Activated T-helper 1 cell treated with Interleukin-2 at 50 U/mL for 16 hours (primary cell): ENCODE results near the gene CCNG1.
"Not testable (repeated sequence)": the region's sequence is repeated elsewhere in the genome, so short reads cannot be mapped to it uniquely, and the experiment has no call there.

ENCODE experiments used
- DNase-seq: peaks from one replicate; pipeline ENCODE4 v3.0.0-alpha.2; 2020; ENCODE audit warnings: low read depth

CCNG1 gene

DNA sequence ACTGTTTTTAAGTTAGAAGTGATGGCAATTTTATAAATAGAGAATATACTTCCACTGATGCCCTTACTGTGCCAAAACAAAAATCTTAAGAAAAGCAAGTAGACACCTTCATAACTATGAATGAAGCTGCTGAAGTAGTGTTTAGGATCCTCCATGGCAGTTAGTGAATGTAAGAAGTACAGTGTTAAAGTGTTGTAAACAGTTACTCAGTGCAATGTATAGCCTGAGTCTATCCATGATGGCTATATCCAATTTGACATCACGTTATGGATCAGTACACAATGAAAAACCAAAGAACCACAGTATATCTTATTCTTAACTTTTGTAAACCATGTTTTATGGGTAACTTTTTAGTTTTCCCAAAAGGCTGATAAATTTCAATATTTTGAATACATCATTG, 7.1 kb downstream of the CCNG1 start:
- DNase-seq: no peak

DNA sequence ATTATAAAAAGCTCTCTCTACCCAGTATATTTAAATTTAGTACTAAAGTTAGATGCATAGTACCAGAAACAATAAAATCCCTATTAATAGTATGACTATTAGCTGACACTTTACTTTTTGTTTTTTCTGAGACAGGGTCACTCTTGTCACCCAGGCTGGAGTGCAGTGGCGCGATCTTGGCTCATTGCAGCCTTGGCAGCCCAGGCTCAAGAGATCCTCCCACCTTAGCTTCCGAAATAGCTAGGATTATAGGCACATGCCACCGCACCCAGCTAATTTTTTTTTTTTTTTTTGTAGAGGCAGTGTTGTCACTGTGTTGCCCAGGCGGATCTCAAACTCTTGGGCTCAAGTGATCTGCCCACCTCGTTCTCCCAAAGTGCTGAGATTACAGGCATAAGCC, 8.0 kb downstream of the CCNG1 start:
- DNase-seq: no peak

DNA sequence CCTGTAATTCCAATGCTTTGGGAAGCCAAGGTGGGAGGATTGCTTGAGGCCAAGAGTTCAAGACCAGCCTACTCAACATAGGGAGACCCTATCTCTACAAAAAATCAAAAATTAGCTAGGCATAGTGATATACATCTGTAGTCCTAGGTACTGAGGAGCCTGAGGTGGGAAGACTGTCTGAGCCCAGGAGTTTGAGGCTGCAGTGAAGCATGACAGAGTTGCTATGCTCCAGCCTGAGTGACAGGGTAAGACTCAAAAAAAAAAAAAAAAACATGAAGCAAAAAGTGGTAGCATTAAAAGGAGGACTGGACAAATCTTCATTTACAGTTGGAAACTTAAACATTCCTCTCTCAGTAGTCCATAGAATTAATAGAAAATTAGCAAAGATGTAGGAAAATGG, 9.8 kb downstream of the CCNG1 start:
- DNase-seq: no peak

DNA sequence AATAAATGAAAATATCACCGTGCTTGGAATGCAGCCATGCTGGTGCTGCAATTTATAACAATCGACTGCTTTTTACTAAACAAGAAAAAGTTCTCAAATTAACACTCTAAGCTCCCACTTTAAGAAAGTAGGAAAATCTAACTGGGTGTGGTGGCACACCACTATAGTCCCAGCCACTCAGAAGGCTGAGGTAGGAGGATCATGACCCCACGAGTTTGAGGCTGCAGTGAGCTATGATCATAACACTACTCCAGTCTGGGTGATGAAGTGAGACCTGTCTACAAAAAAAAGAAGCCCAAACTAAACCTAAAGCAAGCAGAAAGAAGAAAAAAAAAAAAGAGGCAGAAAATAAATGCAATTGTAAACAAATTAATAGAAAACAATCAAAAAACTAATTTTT, 10.5 kb downstream of the CCNG1 start:
- DNase-seq: no peak

DNA sequence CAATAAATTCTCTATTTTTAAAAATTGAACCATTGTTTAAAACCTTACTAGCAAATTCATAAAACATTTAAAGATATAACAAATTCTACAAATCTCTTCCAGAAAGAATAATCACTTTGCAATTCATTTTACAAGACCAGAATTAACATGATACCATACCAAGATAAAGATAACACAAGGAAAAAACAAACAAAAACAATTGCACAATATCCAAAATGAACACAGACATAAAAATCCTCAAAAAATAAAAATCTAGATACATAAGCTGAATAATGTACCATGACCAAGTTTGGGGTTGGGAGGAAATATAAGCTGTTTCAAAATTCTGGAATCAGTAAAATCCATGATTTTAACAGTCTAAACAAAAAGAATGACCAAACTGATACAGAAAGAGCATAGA, 11.1 kb downstream of the CCNG1 start:
- no peak for DNase-seq

DNA sequence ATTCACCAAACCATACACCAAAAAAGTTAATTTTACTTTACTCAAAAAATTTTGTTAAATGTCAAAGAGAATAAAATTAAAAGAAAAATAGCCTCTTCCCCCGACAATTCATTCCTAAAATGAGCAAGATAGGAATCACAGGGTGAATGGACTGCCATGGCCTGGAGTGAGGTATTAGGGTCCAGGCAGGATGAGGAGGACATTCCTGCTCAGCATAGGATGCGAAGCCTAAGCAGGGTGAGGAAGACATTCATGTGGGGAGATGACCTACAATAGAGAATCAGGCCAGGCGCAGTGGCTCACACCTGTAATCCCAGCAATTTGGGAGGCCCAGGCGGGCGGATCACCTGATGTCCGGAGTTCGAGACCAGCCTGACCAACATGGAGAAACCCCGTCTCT, 14.1 kb downstream of the CCNG1 start:
- DNase-seq: no peak

DNA sequence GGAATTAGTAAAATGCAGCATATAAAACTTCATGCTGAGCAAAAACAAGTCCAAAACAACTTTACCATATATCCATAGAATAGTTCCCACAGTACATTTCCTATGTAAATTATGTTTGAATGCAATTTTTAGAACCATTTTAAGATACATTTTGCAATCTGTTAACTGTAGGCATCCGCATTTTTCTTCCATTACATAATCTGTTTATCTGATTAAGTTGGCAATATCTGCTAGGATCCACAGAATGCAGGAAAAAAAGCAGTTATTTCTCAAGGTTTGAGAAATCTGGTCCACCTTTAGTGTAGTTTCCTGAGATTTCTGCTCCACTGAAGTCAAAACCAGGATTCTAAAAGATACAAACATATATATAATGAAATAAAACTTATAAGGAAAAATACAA, 16.3 kb downstream of the CCNG1 start:
- DNase-seq: no peak

DNA sequence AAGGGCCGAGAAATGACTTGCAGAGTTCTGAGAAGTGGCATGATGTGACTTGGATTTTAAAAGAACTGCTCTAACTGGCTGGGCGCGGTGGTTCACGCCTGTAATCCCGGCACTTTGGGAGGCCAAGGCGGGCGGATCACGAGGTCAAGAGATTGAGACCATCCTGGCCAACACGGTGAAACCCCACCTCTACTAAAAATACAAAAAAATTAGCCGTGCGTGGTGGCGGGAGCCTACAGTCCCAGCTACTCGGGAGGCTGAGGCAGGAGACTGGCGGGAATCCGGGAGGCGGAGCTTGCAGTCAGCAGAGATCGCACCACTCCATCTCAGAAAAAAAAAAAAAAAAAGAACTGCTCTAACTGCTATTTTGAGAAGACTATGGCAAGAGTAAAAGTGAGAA, 18.0 kb downstream of the CCNG1 start:
- DNase-seq: not testable (repeated sequence)

DNA sequence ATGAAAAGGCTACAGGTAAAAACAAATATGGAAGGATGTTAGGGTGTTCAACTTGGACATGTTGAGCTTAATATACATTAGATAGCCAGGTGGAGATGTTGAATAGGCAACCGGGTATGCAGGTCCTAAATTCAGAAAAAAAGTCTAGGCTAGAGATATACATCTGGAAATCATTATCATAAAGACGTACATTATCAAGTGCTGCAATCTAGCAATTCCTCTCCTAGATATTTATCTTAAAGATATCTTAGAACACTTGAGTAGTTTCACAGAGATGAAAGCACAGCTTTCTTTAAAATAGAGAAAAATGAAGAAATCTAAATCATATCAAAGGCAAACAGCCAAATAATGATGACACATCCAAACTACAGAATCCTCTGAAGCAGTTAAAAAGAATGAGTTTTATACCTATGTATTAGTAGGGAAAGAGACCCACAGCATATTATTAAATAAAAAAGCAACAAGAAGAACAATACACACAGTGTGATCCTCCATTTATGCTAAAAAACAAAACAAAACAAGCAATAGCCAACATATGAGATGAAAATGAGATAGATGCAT, 18.7 kb downstream of the CCNG1 start:
- DNase-seq: no peak

DNA sequence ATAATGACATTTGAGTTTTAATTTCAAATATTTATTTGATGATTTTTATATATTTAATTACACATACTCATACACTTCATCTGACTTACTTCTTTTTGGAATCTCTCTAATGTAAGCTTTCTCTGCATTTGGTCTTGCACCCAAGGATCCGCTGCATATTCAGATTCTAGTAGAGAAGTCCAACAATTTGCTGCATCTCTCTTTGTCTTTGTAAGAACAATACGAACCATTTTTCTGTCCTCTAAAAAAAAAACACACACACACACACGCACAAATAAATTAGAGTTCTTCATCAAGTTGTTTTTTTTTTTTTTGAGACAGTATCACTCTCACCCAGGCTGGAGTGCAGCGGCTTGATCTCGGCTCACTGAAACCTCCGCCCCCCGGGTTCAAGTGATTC, 19.4 kb downstream of the CCNG1 start:
- DNase-seq: no peak

DNA sequence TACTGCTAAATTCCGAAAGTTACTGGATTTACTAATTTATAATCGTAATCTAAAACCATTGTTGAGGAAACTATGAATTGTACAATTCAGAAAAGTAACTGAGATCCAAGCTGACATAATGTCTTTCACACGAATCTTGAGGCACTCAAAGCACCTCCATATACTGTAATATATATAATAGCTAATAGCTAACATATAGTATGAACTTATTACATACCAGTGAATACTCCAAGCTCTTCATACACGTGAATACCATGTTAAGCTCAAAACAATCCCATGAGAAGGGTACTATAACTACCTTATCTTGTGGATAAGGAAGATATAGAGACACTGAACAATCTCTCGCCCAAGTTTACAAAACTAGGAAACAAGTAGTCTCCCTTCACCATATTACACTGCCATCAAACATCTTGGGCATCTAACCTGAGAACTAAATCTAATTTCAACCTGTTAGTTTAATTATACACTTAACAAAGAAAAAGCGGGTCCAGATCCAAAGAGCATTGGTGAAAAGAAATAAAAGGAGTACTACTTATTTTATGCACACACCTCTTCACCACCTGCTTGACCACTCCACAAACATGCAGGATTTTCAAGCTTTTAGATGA, 21.5 kb downstream of the CCNG1 start:
- DNase-seq: no peak

DNA sequence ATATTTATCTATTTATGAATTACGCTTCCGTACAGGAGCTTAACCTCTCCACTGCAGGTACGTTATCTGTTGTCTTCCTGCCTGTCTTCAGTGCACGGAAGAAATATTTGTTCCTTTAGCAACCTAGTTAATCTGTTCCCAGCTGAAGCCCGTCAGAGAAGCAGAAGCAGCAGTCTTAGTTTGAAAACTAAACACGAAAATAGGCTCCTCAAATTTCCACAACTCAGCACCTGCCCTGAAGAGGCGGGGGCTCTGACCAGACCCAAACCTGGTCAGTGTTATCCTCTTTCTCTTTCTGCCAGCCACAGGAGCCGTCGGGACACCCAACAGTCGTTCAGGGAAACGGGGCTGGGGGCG, 22.0 kb downstream of the CCNG1 start:
- no peak for DNase-seq

DNA sequence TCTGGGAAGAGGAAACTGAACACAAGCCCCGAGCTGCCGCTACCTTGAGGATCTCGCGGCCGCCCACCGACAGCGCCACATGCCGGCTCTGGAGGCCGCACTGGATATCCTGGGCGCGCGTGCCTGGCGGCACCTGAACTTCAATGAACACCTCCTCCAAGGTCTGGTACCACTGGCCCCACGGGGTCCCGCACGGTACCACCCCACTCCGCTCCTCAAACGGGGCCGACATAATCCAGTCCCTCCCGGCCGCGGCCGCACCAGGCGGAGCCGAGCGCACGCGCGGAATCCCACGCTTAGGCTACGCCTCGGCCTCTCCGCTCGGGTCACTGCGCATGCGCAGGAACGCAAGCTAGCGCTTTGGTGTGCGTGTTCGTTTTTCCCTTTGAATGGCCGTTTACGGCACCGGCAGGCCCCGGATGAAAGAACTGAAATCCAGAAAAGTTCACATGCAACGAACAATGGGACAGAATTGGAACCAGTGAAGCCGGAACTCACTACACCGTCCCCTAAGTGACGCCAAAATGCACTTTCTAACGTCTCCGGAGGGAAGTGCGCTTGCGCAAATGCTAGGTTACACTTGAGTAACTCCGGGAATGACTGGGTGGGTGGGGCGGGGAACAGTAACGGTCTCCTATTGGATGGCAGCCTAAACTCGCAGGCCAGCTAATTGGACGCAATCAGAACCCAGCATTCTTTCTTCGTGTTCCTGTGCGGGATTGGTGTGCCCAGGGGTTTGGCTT, 22.6 kb downstream of the CCNG1 start, which contains the start of gene NUDCD2:
NUDCD2 (minus strand) TSS at position 284 of the 743 bp plus-strand sequence; CDS start at position 232, 52 bp downstream.
- peak; percentile 89 for DNase-seq

DNA sequence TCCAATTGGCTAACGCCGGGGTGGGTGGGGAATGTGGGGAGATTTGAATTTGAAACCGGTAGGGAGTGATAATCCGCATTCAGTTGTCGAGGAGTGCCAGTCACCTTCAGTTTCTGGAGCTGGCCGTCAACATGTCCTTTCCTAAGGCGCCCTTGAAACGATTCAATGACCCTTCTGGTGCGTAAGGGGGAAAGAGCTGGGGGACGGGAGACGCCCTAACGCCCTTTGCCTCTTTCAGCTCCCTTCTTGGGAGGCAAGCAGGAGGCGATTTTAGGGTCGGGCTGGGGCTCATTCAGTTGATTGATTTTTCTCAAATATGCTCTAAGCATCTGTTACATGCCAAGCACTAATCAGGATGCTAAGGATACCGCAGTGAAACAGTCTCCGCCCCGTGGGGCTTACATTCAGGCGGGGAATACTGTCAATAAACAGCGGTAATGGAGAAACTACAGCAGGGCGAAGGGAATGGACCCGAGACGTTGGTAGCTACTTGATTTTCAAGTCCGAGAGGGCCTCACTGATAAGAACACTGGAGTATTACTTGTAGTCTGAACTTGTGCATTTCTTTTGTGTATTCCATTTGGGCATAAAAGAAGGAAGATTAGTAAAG, 23.3 kb downstream of the CCNG1 start, which contains the start of gene HMMR:
HMMR (plus strand) TSS at position 71 of the 610 bp plus-strand sequence; CDS start at position 132, 61 bp downstream.
- no peak for DNase-seq

DNA sequence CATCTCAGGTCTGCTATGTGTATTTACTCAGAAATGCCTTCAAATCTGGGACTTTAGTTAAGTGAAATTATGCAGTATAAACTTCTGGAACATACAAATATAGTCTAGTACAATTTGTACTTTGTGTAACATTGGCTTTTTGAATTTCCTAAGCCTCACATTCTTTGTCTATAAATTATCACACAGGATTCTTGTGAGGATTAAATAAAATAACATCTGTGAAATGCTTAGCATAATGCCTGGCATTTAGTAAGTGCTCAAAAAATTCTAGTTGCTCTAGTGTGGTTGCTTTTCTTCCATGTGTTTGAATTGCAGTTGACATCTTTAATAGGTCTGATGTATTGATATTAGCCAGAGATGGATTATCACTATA, 25.7 kb downstream of the CCNG1 start:
- no peak for DNase-seq

DNA sequence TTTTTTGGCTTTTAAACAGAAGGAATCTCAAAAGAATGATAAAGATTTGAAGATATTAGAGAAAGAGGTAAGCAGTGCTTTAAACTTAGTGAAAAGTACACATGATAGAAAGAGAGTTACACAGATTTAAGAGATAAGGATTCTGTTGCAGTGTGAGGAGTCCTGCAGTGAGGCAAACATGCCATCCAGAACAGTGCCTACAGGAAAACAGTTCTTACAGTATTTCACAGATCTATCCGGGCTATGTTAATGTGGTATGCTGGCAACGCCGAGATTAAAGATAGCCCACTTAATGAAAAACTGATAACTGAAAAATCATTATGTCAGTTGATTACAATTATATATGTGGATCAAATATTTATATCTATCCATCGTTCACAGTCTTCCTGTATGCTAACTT, 30.3 kb downstream of the CCNG1 start:
- DNase-seq: no peak

DNA sequence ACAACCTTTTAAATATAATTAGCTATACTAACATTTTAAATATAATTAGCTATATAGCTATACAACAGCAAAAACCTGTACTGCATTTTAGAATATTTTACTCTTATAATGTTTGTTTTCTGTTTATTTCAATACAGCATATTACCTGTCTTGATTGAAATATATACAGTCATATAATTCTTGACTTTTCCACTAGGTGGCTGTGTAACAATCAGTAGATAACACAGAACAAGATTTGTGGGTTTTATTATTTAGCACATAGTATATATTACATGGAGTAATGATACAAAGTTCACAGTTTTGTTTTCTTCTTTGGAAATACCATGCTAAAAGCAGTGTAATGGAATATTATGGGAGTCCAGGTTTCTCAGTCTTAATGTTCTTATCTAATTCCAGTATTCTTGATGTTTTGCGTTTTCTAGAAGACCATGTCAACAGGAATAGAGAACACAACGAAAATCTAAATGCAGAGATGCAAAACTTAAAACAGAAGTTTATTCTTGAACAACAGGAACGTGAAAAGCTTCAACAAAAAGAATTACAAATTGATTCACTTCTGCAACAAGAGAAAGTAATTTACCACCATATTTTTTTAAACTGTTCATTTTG, 36.3 kb downstream of the CCNG1 start:
- no peak for DNase-seq

DNA sequence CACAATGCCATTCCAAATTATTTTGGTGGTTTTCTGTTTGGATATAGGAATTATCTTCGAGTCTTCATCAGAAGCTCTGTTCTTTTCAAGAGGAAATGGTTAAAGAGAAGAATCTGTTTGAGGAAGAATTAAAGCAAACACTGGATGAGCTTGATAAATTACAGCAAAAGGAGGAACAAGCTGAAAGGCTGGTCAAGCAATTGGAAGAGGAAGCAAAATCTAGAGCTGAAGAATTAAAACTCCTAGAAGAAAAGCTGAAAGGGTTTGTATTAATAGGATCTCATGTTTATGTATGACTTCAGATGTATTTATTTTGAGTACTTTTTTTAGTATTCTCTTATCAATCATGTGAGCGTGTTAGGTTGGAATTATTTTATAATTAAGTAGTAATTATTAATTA, 38.0 kb downstream of the CCNG1 start:
- no peak for DNase-seq

DNA sequence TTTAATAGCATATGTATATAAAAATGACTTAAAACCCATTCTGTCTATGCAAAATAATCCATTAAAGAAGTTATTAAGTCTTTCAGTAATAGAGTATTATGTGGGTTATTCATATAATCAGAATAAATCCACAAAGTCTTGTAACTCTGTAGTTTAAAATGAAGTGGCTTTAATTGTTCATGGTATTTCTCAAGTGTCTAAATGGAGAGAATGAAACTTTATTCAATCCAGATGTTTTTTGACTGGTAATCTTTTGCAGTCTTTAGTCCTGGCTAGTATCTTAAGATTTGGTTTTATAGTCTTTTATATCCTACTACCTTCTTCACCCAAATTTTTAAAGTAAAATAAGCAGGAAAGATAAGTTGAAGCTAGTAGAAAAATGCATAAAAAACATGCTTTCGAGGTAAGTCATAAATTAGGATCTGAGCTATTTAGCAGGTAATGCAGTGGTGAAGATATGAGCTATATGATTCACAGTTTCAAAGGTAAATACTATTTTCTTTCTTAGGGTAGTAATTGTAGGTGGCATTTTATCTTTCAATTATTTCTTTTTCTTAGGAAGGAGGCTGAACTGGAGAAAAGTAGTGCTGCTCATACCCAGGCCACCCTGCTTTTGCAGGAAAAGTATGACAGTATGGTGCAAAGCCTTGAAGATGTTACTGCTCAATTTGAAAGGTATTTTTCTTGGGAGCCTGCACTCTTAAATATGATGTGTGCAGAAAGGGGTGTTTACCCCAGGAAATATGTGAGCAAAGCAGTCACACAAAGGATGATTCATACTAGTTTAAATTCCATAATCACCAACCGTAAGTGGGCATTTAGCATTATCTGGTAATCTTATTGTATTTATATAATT, 41.0 kb downstream of the CCNG1 start:
- DNase-seq: no peak

DNA sequence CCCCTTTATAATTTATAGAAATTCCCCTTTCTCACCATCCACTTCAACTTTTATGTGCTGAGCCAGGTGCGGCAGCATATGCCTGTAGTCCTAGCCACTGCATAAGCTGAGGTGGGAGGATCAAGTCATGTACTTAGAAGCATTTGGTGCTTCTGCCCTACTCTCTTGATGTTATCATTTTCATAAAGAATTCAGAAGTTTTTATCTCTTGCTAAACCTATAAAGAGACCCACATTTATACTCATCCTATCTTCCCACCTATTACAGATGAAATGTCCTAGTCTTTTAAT, 41.5 kb downstream of the CCNG1 start:
- DNase-seq: no peak

DNA sequence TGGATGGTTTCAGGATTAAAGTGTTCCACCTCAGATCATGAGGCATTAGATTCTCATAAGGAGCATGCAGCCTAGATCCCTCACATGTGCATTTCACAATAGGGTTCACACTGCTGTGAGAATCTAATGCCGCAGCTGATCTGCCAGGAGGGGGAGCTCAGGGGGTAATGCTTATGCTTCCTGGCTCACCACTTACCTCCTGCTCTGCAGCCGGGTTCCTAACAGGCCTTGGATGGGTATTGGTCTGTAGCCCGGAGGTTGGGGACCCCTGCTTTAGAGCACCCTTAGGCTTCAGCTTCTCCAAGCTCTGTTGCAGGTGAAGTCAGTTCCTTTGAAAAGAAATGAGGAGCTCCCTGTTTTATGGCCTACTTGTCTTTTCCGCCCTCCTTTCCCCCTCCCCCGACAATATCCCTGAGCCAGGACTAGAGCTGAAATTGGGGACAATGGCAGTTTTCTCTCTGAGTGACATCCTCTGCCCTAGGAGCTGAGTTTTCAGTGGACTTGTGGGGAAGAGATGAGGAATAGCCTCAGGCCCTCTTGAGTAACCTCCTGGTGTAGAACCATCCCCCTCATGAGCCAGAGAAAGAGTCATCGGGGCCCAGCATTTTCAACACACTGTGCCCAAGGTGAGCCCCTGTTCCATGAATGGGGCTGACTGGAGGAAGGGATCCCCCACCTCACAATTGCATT, 51.8 kb downstream of the CCNG1 start:
- DNase-seq: no peak

DNA sequence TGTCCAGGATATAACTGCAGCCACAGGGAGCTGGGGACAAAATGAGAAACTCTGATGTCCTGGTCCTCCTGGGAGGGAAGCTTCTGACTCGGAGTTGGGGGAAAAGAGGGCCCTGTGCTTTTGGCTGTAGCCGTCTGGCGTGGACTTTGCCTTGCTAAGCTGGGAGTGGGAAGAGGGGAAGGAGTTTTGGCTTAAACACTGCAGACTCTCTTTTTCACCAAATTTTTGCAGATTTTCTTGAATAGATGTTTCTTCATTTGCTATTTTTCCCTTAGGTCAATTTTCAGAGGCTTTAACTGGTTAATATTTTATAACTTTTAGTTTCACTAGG, 52.3 kb downstream of the CCNG1 start:
- no peak for DNase-seq
